Activated B cell treated with CpG ODN at 0.5 μM for 24 hours (primary cell): Measurements from ENCODE around the gene ODF2L. TPM values are rescaled to one million over a fixed set of nuclear protein-coding genes. Genes with fewer than 3 reads are reported as not detected.

ENCODE experiments used
- ATAC-seq: fragments of 200-7000 bp; cut with Tn5 transposase; one replicate; pipeline ENCODE4 v1.10.0; 2021; ENCODE audit warnings: low read depth, mild to moderate bottlenecking, moderate library complexity
- CTCF ChIA-PET: fragments of 350-600 bp; sonication (Branson Sonifier 250); formaldehyde crosslinking; loops from one replicate; lab custom pipeline; 2021; ENCODE audit warnings: antibody characterized with exemption; lab: Charles Lee
- POLR2A ChIA-PET: fragments of 350-600 bp; sonication (Branson Sonifier 250); formaldehyde crosslinking; loops from one replicate; lab custom pipeline; 2021; ENCODE audit warnings: antibody characterized with exemption; lab: Charles Lee
- DNase-seq: peaks from one replicate; pipeline ENCODE4 v3.0.0; 2022
- H3K27ac Mint-ChIP-seq: one replicate; pipeline ENCODE4 v1.8.0; 2020; ENCODE audit warnings: mixed read lengths
- H3K27me3 Mint-ChIP-seq: one replicate; pipeline ENCODE4 v1.8.0; 2021; ENCODE audit warnings: mixed read lengths
- H3K36me3 Mint-ChIP-seq: one replicate; pipeline ENCODE4 v1.8.0; 2021; ENCODE audit warnings: low read depth, mixed read lengths
- H3K4me1 Mint-ChIP-seq: one replicate; pipeline ENCODE4 v1.8.0; 2021; ENCODE audit warnings: mixed read lengths
- H3K4me3 Mint-ChIP-seq: one replicate; pipeline ENCODE4 v1.8.0; 2020; ENCODE audit warnings: mild to moderate bottlenecking, mixed read lengths
- H3K9me3 Mint-ChIP-seq: one replicate; pipeline ENCODE4 v1.8.0; 2020; ENCODE audit warnings: mixed read lengths
- CTCF ChIP-seq: fragments of 200-600 bp; IDR thresholded peaks from one replicate; pipeline ENCODE4 v1.8.0; 2022; ENCODE audit warnings: antibody characterized with exemption, mild to moderate bottlenecking
- intact Hi-C: fragments of 100-400 bp; cut with micrococcal nuclease; formaldehyde crosslinking; loops from one replicate; pipeline ENCODE4 v1.15.1; 2024
- total RNA-seq: library from RNA; stranded (reverse); gene quantifications from 2 replicates; pipeline ENCODE4 v1.2.3, GENCODE V29; 2022

The ODF2L gene
- total RNA-seq, 1 donor from 2014 or later: 36.1 TPM

GRCh38 chr1:86389307-86389706 is 6.8 kb downstream of the ODF2L start:
- Mint-ChIP-seq H3K27ac (peak overlapping the region; percentile 2), H3K4me1 (peaks cover 39% of the 10 kb centered on the region), H3K9me3 (no peaks in the 10 kb centered on the region), H3K4me3 (peak overlapping the region; percentile 13), H3K36me3 (no peaks in the 10 kb centered on the region), H3K27me3 (no peaks in the 10 kb centered on the region)
- intact Hi-C loops: no loop called here
- DNase-seq: no peak
- TF ChIP-seq CTCF: no peak
- POLR2A ChIA-PET: interaction anchor here (1.0 kb wide), 1 partner anchor 315 kb away, joined by 3 read pairs; the partner anchor contains the start of gene SH3GLB1
- ATAC-seq: no peak
- CTCF ChIA-PET: interaction anchor here (2.1 kb wide), 1 partner anchor 111 kb away, joined by 6 read pairs; no protein-coding TSS in a partner anchor

GRCh38 chr1:86388777-86389176 is 7.3 kb downstream of the ODF2L start:
- POLR2A ChIA-PET: no interaction called here
- no peak for TF ChIP-seq CTCF
- CTCF ChIA-PET: no interaction called here
- Mint-ChIP-seq H3K27ac (no peak overlapping the region), H3K9me3 (no peaks in the 10 kb centered on the region), H3K4me3 (no peak overlapping the region), H3K36me3 (no peaks in the 10 kb centered on the region), H3K27me3 (no peaks in the 10 kb centered on the region), H3K4me1 (peaks cover 38% of the 10 kb centered on the region)
- no peak for DNase-seq
- no peak for ATAC-seq
- intact Hi-C loops: no loop called here

- DNase-seq (no peak), ATAC-seq (no peak)
- intact Hi-C loops: loop anchor here (1.0 kb wide), 1 partner anchor 8 kb away; the partner anchor contains the start of gene ODF2L
- Mint-ChIP-seq H3K4me1 (peaks cover 36% of the 10 kb centered on the region), H3K9me3 (no peaks in the 10 kb centered on the region), H3K27me3 (no peaks in the 10 kb centered on the region), H3K36me3 (no peaks in the 10 kb centered on the region), H3K4me3 (no peak overlapping the region), H3K27ac (no peak overlapping the region)
- ChIA-PET POLR2A (no interaction called here), CTCF (interaction anchor here (0.8 kb wide), 1 partner anchor 8 kb away, joined by 3 read pairs; the partner anchor contains the start of gene ODF2L)
- TF ChIP-seq CTCF: no peak
These were observed 8.1 kb downstream of the ODF2L start for GRCh38 chr1:86387916-86388627.

GRCh38 chr1:86382878-86383277 is 13.2 kb downstream of the ODF2L start:
- H3K9me3 Mint-ChIP-seq: no peaks in the 10 kb centered on the region
- CTCF ChIA-PET: interaction anchor here (2.1 to 4.7 kb wide), 2 partner anchors 13 to 118 kb away, joined by 6 to 28 read pairs; partner anchors contain the start of gene ODF2L
- no peak for TF ChIP-seq CTCF
- no peak overlapping the region for H3K27ac Mint-ChIP-seq
- ATAC-seq (no peak), DNase-seq (no peak)
- H3K4me1 Mint-ChIP-seq: peaks cover 8% of the 10 kb centered on the region
- H3K4me3 Mint-ChIP-seq: no peak overlapping the region
- H3K27me3 Mint-ChIP-seq: no peaks in the 10 kb centered on the region
- intact Hi-C loops: loop anchor here (5.0 kb wide), 5 partner anchors 304 to 944 kb away; partner anchors contain the start of genes LMO4 and SH3GLB1
- POLR2A ChIA-PET: no interaction called here
- H3K36me3 Mint-ChIP-seq: peaks cover 9% of the 10 kb centered on the region

GRCh38 chr1:86381223-86381622 is 14.9 kb downstream of the ODF2L start:
- peaks cover 25% of the 10 kb centered on the region for H3K36me3 Mint-ChIP-seq
- no peak overlapping the region for H3K27ac Mint-ChIP-seq
- H3K27me3 Mint-ChIP-seq: no peaks in the 10 kb centered on the region
- ChIA-PET POLR2A (no interaction called here), CTCF (no interaction called here)
- TF ChIP-seq CTCF: no peak
- DNase-seq (no peak), ATAC-seq (no peak)
- H3K4me1 Mint-ChIP-seq: peaks cover 8% of the 10 kb centered on the region
- intact Hi-C loops: loop anchor here (5.0 kb wide), 5 partner anchors 306 to 946 kb away; partner anchors contain the start of genes LMO4 and SH3GLB1
- H3K9me3 Mint-ChIP-seq: peaks cover 10% of the 10 kb centered on the region
- H3K4me3 Mint-ChIP-seq: no peak overlapping the region
